ENCODE results near the gene CD27.
A peak's percentile ranks its signal among the peaks of the same experiment; 100 is the strongest.
"Not testable (repeated sequence)": the region's sequence is repeated elsewhere in the genome, so short reads cannot be mapped to it uniquely, and the experiment has no call there.

Gene CD27

GRCh38 chr12:6489449-6489848, 44.7 kb downstream of the CD27 start:
- no peak for DNase-seq

DNA sequence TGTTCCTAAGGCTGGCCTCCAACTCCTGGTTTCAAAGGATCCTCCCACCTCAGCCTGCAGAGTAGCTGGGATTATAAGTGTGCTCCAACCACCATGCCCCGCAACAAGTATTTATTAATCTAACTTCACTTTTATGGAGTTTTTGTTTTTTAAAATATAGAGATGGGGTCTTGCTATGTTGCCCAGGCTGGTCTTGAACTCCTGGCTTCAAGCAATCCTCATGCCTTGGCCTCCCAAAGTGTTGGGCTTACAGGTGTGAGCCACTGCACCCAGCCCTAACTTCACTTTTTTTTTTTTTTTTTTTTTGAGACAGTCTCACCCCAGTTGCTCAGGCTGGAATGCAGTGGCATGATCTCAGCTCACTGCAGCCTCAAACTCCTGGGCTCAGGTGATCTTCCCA, 45.9 kb downstream of the CD27 start:
- not testable (repeated sequence) for DNase-seq

DNA sequence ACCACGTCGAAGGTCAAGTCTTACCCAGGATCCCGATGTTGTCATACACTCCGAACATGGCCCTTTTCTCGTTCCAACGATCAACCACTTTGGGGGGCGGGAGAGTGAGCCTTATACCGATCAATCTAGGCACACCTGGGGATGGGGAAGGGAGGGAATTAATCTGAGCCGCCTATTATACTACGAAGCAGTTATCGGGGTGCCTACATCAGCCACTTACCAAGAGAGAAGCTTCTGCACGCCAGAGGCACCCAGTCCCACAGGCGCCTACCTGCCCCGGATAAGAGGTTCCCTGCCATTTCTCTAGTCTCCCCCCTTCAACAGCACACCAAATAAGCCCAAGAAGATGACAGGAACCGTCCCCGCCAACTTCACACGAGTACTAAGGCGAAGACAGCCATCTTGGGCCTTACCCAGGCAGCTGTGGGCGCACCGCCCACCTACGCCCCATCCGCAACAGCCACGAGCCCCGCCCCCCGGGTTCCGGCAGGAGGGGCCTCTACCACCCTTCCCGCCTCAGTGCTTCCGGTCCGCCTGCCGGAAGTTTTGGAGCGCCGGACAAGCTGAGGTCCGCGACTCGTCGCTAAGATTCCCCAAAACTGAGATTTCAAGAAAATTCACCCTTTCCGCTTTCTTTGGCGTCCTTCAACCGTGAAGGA, 48.2 kb downstream of the CD27 start, which contains the start of gene MRPL51:
Gene MRPL51, minus strand, starts transcription at position 425 of the 659 bp plus-strand sequence. Its CDS starts 126 bp downstream, at position 299.
- DNase-seq: peak; percentile 94 to 97

- peak; percentile 96 to 97 for DNase-seq
Measured at GRCh38 chr12:6493497-6494257, 48.9 kb downstream of the CD27 start, which contains the start of gene NCAPD2. Gene NCAPD2, plus strand, starts transcription at chr12:6494102. Its CDS starts 997 bp downstream, at chr12:6495099.

- DNase-seq: peak; percentile 25 to 27
Measured at GRCh38 chr12:6494258-6494743, 49.5 kb downstream of the CD27 start.

DNA sequence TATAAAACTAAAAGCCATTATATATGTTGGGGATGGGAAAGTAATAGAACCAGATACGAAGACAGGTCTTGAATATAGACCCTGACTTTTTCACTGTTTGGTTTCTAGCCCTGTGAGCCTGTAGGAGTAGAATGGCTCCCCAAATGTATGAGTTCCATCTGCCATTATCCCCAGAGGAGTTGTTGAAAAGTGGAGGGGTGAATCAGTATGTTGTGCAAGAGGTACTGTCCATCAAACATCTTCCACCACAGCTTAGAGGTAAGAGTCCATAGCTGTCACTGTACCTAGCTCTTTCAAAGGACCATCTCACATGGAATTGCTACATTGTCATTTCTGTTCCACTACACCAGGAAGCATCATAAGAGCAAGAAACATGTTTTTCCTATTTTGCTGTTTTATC, 50.2 kb downstream of the CD27 start:
- DNase-seq: no peak

DNA sequence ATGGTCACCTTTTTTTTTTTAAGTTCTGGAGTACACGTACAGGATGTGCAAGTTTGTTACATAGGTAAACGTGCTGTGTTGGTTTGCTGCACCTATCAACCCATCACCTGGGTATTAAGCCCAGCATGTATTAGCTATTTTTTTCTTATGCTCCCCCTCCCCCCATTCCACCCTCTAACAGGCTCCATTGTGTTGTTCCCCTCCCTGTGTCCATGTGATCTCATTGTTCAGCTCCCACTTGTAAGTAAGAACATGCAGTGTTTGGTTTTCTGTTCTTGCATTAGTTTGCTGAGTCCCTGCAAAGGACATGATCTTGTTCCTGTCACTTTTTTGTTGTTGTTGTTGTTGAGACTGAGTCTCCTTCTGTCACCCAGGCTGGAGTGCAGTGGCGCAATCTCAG, 52.5 kb downstream of the CD27 start:
- not testable (repeated sequence) for DNase-seq

GRCh38 chr12:6500466-6500865, 55.7 kb downstream of the CD27 start:
- DNase-seq: no peak
